GM10847 (cell line): ENCODE measurements around the gene MBD3.

Experiments
- POLR2A ChIP-seq: IDR thresholded peaks from 2 replicates; pipeline ENCODE4 v1.6.1; 2011; ENCODE audit not compliant: insufficient read length; ENCODE audit errors: extremely low read depth

MBD3 gene

GRCh38 chr19:1585243-1585580 lies 7.5 kb downstream of the MBD3 start:
- TF ChIP-seq POLR2A, result no peak

DNA sequence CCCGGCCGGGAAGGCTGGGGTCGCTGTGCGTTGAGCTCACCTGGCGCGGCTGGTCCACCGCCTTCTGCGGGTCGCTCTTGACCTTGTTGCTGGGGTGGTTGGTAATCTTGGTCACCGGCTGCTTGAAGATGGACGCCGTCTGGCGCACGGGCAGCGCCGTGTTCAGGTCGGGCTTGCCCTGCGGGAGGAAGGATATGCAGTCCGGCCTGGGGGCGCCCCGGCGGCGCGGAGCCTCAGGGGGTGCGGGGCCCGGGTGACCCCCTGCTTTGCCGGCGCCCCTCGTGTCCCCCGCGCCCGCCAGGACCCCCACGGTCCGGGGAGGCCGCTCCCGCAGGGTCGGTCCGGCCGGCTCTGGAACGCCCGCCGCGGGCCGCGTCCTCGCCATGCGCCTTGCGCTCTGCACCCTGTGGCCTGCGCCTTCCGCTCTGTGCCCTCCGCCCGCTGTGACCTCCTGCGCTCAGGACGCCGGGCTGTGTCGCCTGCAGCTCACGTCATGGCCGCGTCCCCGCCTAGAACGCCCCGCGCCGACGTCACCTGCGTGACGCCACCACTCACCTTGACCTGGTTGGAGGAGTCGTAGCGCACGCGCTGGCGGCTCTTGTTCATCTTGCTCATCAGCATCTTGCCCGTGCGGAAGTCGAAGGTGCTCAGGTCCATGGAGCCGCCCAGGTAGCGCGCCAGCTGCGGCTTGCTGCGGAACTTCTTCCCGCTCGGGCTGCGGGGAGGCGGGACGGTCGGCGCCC lies 8.0 kb downstream of the MBD3 start:
- TF ChIP-seq POLR2A, result no peak

- TF ChIP-seq POLR2A, result no peak
These were observed 10.5 kb downstream of the MBD3 start for GRCh38 chr19:1582201-1582600.

DNA sequence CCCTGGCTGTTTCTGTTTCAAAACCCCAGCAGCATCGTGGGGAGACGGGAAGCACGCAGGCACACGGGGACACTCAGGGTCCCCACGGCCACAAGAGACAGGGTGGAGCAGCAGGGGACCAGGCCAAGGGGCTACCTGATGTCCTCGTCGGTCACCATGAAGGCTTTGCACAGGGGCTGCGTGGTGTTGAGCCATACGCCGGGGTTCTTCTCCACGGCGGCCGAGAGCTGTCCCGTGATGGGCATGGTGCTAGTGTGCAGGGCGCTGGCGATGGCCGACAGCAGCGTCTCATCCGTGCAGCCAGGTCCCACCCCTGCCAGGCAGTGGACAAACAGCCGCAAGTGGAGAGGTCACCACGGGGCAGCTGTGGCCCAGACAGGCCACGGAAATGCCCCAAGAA lies 11.7 kb downstream of the MBD3 start:
- TF ChIP-seq POLR2A, result no peak

- TF ChIP-seq POLR2A, result no peak
These were observed 12.3 kb downstream of the MBD3 start for GRCh38 chr19:1580382-1580781.

DNA sequence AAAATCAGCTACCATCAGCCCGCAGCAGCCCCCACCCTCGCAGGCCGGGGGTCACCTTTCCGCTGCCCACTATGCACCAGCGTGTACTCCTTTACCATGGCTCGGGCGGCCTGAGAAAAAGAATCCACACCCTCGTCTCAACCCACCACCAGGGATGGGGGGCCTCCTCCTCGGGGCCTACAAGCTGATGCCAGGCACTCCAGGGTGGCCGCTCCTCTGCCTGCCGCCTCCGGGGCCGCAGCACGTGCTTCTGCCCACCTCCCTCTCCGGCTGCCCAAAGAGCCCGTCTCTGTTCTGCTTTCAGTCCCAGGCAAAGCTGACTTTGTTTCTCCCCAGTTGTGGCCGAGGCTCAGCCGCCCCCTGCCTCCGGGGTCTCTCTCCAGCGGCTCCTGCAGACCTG lies 13.4 kb downstream of the MBD3 start:
- TF ChIP-seq POLR2A, result no peak

DNA sequence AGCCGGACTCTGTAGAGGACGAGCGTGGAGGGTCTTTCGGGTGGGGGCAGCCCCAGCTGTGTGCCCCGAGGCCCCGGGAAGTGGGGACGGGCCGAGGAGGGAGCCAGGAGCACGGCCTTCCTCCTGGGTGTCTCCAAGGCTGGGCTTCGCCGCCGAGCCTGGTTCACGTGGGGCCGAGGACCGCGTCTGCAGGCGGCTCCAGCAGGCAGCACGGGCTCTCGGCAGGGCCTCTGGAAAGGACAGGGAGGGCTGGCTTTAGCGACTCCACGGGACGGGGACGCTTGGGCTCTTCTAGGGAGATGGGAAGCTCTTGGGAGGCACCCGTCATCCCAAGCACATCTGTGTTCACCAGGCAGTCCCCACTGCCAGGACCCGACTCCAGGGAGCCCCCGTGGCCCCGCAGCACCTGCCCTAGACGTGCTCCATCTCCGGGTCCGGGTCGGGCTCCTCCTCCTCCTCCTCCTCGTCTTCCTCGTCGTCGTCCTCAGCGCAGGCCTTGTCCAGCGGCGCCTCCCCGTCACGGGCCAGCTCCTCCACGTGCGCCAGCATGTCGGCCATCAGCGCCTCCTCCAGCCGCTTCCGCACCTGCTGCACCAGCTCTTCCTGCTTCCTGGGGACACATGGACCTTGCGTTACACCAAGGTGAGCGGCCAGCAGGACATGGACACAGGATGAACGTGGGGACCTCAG lies 14.6 kb downstream of the MBD3 start:
- no peak for TF ChIP-seq POLR2A

GRCh38 chr19:1577090-1577928 lies 15.4 kb downstream of the MBD3 start:
- no peak for TF ChIP-seq POLR2A

DNA sequence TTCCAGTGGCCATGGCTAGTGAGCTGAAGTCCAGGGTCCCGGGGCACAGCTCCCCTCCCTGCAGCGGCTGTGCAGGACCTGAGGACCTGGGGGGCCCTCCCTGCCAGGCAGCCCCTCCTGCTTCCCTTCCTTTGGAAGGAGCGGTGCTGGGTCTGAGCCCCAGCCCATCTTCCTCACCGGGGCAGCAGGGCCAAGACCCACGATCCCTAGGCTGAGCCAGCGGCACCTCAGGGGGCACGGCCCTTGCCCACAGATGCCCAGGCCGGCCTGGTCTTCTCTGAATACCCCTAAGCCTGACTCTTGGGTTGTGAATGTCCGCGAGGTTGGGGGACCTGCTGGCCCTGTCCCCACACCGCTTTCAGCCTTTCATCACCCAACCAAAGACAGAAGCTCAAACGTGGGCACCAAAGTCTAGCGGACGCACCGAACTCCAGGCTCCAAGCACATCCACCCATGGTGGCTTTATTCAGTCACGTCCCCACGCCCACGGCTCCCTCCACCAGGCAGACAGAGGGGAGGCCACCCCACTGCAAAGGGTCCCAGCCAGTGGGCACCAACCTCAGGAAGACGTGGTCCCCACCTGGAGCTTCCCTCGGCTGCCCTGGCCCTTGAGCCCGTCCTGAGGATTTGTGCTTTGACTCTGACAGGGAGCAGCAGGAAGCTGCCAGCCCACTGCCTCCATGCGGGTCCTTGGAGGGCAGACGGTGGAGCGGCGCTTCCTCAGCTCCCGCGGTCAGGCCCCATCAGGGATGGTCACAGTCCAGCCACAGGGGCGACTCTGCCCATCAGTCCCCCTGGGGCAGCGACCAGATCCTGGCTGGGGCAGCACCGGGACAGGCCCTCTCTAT lies 16.2 kb downstream of the MBD3 start:
- TF ChIP-seq POLR2A, result no peak

DNA sequence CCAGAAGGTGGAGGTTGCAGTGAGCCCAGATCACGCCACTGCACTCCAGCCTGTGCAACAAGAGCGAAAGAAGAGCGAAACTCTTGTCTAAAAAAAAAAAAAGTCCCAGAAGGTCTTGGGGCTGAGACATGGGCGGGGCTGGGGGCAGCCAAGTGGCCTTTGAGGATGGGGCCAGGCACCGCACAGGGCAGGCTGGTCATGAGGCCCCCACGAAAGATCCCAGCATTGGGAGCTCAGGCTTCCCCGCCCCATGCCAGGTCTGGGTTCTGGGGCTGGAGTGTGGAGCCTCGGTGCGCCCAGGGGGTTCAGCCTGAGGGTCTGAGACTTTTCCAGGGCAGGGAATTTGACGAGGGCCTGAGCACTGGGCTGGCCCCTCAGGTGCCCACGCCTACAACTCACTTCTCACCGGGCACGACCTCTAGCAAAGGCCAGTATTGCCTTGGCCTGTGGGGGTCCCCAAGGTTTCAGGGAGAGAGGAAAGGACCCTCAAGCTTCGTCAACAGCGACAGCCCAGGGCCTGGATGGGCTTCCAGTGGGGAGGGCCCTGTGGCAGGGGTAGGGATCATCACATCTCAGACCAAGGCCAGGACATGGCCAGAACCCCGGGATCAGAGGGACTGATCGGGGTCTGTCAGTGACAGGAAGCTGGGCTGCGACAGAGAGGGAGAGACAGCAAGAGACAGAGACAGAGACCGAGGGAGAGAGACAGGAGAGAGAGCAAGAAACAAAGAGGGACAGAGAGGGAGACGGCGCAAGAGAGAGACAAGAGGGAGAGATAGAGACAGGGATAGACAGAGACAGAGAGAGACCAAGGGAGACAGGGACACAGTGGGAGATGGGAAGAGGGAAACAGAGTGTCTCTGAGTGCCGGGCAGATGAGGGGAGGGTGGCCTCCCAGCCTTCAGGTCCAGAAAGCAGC lies 17.1 kb downstream of the MBD3 start:
- no peak for TF ChIP-seq POLR2A

- no peak for TF ChIP-seq POLR2A
These were observed 18.1 kb downstream of the MBD3 start for GRCh38 chr19:1574354-1575136.

DNA sequence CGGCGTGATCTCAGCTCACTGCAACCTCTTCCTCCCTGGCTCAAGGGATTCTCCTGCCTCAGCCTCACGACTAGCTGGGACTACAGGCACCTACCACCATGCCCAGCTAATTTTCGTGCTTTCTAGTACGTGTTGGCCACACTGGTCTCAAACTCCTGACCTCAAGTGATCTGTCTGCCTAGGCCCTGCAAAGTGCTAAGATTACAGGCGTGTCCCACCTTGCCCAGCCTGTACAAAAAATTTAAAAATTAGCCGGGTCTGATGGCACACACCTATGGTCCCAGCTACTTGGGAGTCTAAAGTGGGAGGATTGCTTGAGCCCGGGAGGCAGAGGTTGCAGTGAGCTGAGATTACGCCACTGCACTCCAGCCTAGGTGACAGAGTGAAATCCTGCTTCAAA lies 19.9 kb downstream of the MBD3 start:
- no peak for TF ChIP-seq POLR2A

DNA sequence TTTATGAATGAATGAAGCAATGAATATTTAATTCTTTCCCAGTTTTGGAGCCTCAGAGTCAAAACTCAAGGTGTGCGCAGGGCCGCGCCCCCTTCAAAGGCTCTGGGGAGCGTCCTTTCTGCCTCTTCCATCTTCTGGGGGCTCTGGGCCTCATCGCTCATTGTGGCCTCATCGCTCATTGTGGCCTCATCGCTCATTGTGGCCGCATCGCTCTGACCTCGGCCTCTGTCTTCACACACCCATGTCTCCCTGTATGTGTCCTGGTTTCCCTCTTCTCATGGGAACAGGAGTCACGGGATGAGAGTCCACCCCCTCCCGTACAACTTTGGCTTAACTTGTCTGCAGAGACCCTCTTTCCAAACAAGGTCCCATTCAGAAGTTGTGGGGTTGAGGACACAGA lies 21.3 kb downstream of the MBD3 start:
- no peak for TF ChIP-seq POLR2A

- no peak for TF ChIP-seq POLR2A
These were observed 21.8 kb downstream of the MBD3 start for GRCh38 chr19:1570836-1571235.

GRCh38 chr19:1569997-1570396 lies 22.7 kb downstream of the MBD3 start:
- no peak for TF ChIP-seq POLR2A
